HG02938 (cell line): ENCODE data around the gene DPH2.

Experiments
- ATAC-seq: cut with Tn5 transposase; IDR thresholded peaks from one replicate; pipeline ENCODE4 v1.9.1; 2021; ENCODE audit warnings: mild to moderate bottlenecking, moderate library complexity; ENCODE audit not compliant: unreplicated experiment

The DPH2 gene

GRCh38 chr1:43998000-43998378, 28.2 kb downstream of the DPH2 start:
- no peak for ATAC-seq

- ATAC-seq = no peak
These were observed 29.6 kb downstream of the DPH2 start for GRCh38 chr1:43999455-43999854.

GRCh38 chr1:44000122-44000665, 30.4 kb downstream of the DPH2 start:
- ATAC-seq = no peak

GRCh38 chr1:44002165-44002564, 32.4 kb downstream of the DPH2 start:
- no peak for ATAC-seq

GRCh38 chr1:44002606-44003157, 32.9 kb downstream of the DPH2 start:
- ATAC-seq = no peak

GRCh38 chr1:44008259-44008658, 38.4 kb downstream of the DPH2 start:
- no peak for ATAC-seq

- no peak for ATAC-seq
These were observed 41.2 kb downstream of the DPH2 start for GRCh38 chr1:44010935-44011471.

GRCh38 chr1:44012404-44012803, 42.6 kb downstream of the DPH2 start:
- ATAC-seq = no peak

GRCh38 chr1:44012941-44013609, 43.3 kb downstream of the DPH2 start:
- no peak for ATAC-seq

GRCh38 chr1:44013949-44014348, 44.1 kb downstream of the DPH2 start:
- no peak for ATAC-seq

GRCh38 chr1:44014365-44015104, 44.7 kb downstream of the DPH2 start:
- ATAC-seq = no peak

- ATAC-seq = no peak
These were observed 45.4 kb downstream of the DPH2 start for GRCh38 chr1:44015206-44015605.

GRCh38 chr1:44016041-44016889, 46.5 kb downstream of the DPH2 start:
- ATAC-seq = no peak

- no peak for ATAC-seq
These were observed 47.1 kb downstream of the DPH2 start for GRCh38 chr1:44016890-44017400.

- no peak for ATAC-seq
These were observed 49.7 kb downstream of the DPH2 start for GRCh38 chr1:44019466-44019948.

- no peak for ATAC-seq
These were observed 50.7 kb downstream of the DPH2 start for GRCh38 chr1:44020464-44020863.

GRCh38 chr1:44021156-44021555, 51.3 kb downstream of the DPH2 start:
- ATAC-seq = no peak

- no peak for ATAC-seq
These were observed 51.9 kb downstream of the DPH2 start for GRCh38 chr1:44021581-44022321.
